H1 (cell line): ENCODE measurements around the gene SLC66A1. TPM values are rescaled to one million over a fixed set of nuclear protein-coding genes. Genes with fewer than 3 reads are reported as not detected.

Source experiments
- CTCF ChIA-PET: fragments of 300-600 bp; sonication (Branson Sonifier 250); formaldehyde crosslinking; loops from one replicate; lab custom pipeline; 2021; ENCODE audit not compliant: partially characterized antibody; lab: Charles Lee
- POLR2A ChIA-PET: fragments of 300-600 bp; sonication (Branson Sonifier 250); formaldehyde crosslinking; loops from one replicate; lab custom pipeline; 2021; ENCODE audit warnings: inconsistent platforms; ENCODE audit not compliant: partially characterized antibody; lab: Charles Lee
- DNase-seq, 2 experiments: peaks; one replicate each; pipeline versions ENCODE4 v3.0.0 to v3.0.0-alpha.2; 2010 to 2022; ENCODE audit warnings: low spot score in 2 of 2, low read depth in 1 of 2, mixed read lengths in 1 of 2
- FAIRE-seq: peaks from 2 replicates; lab custom pipeline; 2011; peaks lifted over from hg19 to GRCh38; lab: Jason Lieb, UNC
- H2AFZ ChIP-seq: 2 replicates; pipeline ENCODE4 v1.8.1; 2012; ENCODE audit warnings: low read length, inconsistent platforms
- H2AK5ac ChIP-seq: 2 replicates; pipeline ENCODE4 v1.6.1; 2013; ENCODE audit warnings: low read depth, low read length
- H2BK120ac ChIP-seq: replicated peaks from 2 replicates; pipeline ENCODE3; 2013; ENCODE audit warnings: low read depth, low read length, inconsistent platforms
- H2BK12ac ChIP-seq: 2 replicates; pipeline ENCODE4 v1.6.1; 2013; ENCODE audit warnings: low read depth, low read length
- H2BK15ac ChIP-seq: 2 replicates; pipeline ENCODE4 v1.6.1; 2013; ENCODE audit warnings: low read length
- H2BK20ac ChIP-seq: 2 replicates; pipeline ENCODE4 v1.6.1; 2013; ENCODE audit warnings: low read length
- H2BK5ac ChIP-seq: 2 replicates; pipeline ENCODE4 v1.6.1; 2013; ENCODE audit warnings: low read depth, low read length
- H3K14ac ChIP-seq: 2 replicates; pipeline ENCODE4 v1.6.1; 2013; ENCODE audit warnings: inconsistent platforms; ENCODE audit not compliant: insufficient read length
- H3K18ac ChIP-seq: 2 replicates; pipeline ENCODE4 v1.6.1; 2013; ENCODE audit warnings: low read length; ENCODE audit errors: extremely low read depth
- H3K23ac ChIP-seq: 2 replicates; pipeline ENCODE4 v1.6.1; 2013; ENCODE audit warnings: inconsistent platforms; ENCODE audit not compliant: insufficient read length
- H3K23me2 ChIP-seq: 2 replicates; pipeline ENCODE4 v1.6.1; 2013; ENCODE audit warnings: low read depth, low read length
- H3K27ac ChIP-seq: 2 replicates; pipeline ENCODE4 v1.6.1; 2011; ENCODE audit warnings: low read depth, low read length, inconsistent platforms
- H3K27me3 ChIP-seq, 4 experiments: replicated peaks in 1 of 4; 1 replicate in 1 of 4; 2 replicates in 3 of 4; pipeline versions ENCODE4 v1.6.1 to v1.8.1; 2011 to 2013; ENCODE audit warnings: low read length in 3 of 4, mild to moderate bottlenecking in 3 of 4, inconsistent platforms in 2 of 4, mixed read lengths in 2 of 4, moderate library complexity in 1 of 4; ENCODE audit not compliant: control insufficient read depth in 3 of 4, insufficient read depth in 3 of 4; ENCODE audit errors: extremely low read depth in 1 of 4
- H3K36me3 ChIP-seq, 4 experiments: 2 replicates each; pipeline versions ENCODE4 v1.6.1 to v1.8.1; 2011 to 2013; ENCODE audit warnings: mild to moderate bottlenecking in 4 of 4, low read length in 3 of 4, moderate library complexity in 2 of 4, control low read depth in 1 of 4, inconsistent platforms in 1 of 4; ENCODE audit not compliant: insufficient read depth in 4 of 4, control insufficient read depth in 2 of 4
- H3K4ac ChIP-seq: replicated peaks from 2 replicates; pipeline ENCODE3; 2013; ENCODE audit warnings: low read length, low read depth, mixed read lengths, inconsistent platforms; ENCODE audit not compliant: insufficient read length
- H3K4me1 ChIP-seq, 4 experiments: replicated peaks in 1 of 4; 1 replicate in 1 of 4; 2 replicates in 3 of 4; pipeline versions ENCODE4 v1.6.1 to v1.8.1; 2011 to 2013; ENCODE audit warnings: low read length in 3 of 4, inconsistent platforms in 2 of 4, mixed read lengths in 1 of 4; ENCODE audit not compliant: insufficient read depth in 4 of 4, control insufficient read depth in 3 of 4
- H3K4me2 ChIP-seq, 2 experiments: 2 replicates each; pipeline versions ENCODE4 v1.6.1 to v1.8.1; 2011 to 2013; ENCODE audit warnings: low read depth in 2 of 2, low read length in 2 of 2, control low read depth in 1 of 2, inconsistent platforms in 1 of 2, mild to moderate bottlenecking in 1 of 2; ENCODE audit not compliant: insufficient read depth in 1 of 2
- H3K4me3 ChIP-seq, 4 experiments: fragments of 200-600, 300-600 bp in 1 of 4; sonication (generic), shearing (Covaris generic), sonication (Bioruptor Twin) in 1 of 4; 2 replicates each; pipeline versions ENCODE4 v1.5.1 to v1.8.1; 2011 to 2016; ENCODE audit warnings: low read length in 4 of 4, low read depth in 3 of 4, control low read depth in 2 of 4, inconsistent platforms in 2 of 4, mild to moderate bottlenecking in 2 of 4, mixed read lengths in 1 of 4, moderate library complexity in 1 of 4; ENCODE audit not compliant: insufficient read depth in 2 of 4; ENCODE audit errors: extremely low read depth in 1 of 4
- H3K56ac ChIP-seq: replicated peaks from 2 replicates; pipeline ENCODE3; 2013; ENCODE audit warnings: low read depth, mild to moderate bottlenecking, mixed read lengths, low read length, inconsistent platforms; ENCODE audit not compliant: insufficient read length
- H3K79me1 ChIP-seq: 2 replicates; pipeline ENCODE4 v1.6.1; 2013; ENCODE audit warnings: low read depth, low read length, control low read depth
- H3K79me2 ChIP-seq, 2 experiments: 2 replicates each; pipeline versions ENCODE4 v1.6.1 to v1.8.1; 2012 to 2013; ENCODE audit warnings: low read length in 2 of 2, mild to moderate bottlenecking in 2 of 2, inconsistent platforms in 1 of 2; ENCODE audit not compliant: insufficient read depth in 2 of 2, control insufficient read depth in 1 of 2
- H3K9ac ChIP-seq, 4 experiments: replicated peaks in 1 of 4; 1 replicate in 1 of 4; 2 replicates in 3 of 4; pipeline versions ENCODE4 v1.6.1 to v1.8.1; 2011 to 2013; ENCODE audit warnings: low read depth in 3 of 4, low read length in 3 of 4, control low read depth in 2 of 4, mild to moderate bottlenecking in 2 of 4, moderate library complexity in 2 of 4, inconsistent platforms in 1 of 4; ENCODE audit errors: extremely low read depth in 1 of 4
- H3K9me3 ChIP-seq, 2 experiments: 2 replicates each; pipeline versions ENCODE4 v1.6.1 to v1.8.1; 2012 to 2013; ENCODE audit warnings: mild to moderate bottlenecking in 2 of 2, moderate library complexity in 2 of 2, control low read depth in 1 of 2, inconsistent platforms in 1 of 2, low read depth in 1 of 2, low read length in 1 of 2, mixed read lengths in 1 of 2; ENCODE audit not compliant: insufficient read depth in 2 of 2
- H4K20me1 ChIP-seq, 2 experiments: replicated peaks in 1 of 2; 2 replicates each; pipeline versions ENCODE3 to v1.8.1; 2011 to 2013; ENCODE audit warnings: inconsistent platforms in 2 of 2, low read length in 2 of 2, mild to moderate bottlenecking in 1 of 2; ENCODE audit not compliant: insufficient read depth in 2 of 2, control insufficient read depth in 1 of 2
- H4K5ac ChIP-seq: 2 replicates; pipeline ENCODE4 v1.6.1; 2013; ENCODE audit warnings: low read length, low read depth, mixed read lengths, inconsistent platforms; ENCODE audit not compliant: insufficient read length
- H4K8ac ChIP-seq: 2 replicates; pipeline ENCODE4 v1.8.0; 2013; ENCODE audit warnings: mild to moderate bottlenecking, moderate library complexity, low read length, inconsistent platforms; ENCODE audit not compliant: insufficient read depth; ENCODE audit errors: extremely low read depth
- H4K91ac ChIP-seq: replicated peaks from 2 replicates; pipeline ENCODE3; 2013; ENCODE audit warnings: low read length, mixed read lengths, inconsistent platforms; ENCODE audit not compliant: insufficient read length
- BACH1 ChIP-seq: IDR thresholded peaks from 2 replicates; pipeline ENCODE4 v1.6.1; 2012; ENCODE audit warnings: low read length, improper control_type of control experiment
- CBX5 ChIP-seq: fragments of 300-800, 300-1000 bp; sonication (generic); IDR thresholded peaks from 2 replicates; pipeline ENCODE4 v1.7.1; 2016; ENCODE audit warnings: antibody characterized with exemption, low read length, low read depth
- EGR1 ChIP-seq: IDR thresholded peaks from 2 replicates; pipeline ENCODE4 v1.6.1; 2011; ENCODE audit warnings: low read depth, low read length, borderline replicate concordance
- JUN ChIP-seq: IDR thresholded peaks from 2 replicates; pipeline ENCODE4 v1.6.1; 2011; ENCODE audit warnings: low read depth, mild to moderate bottlenecking, improper control_type of control experiment, low read length
- KDM4A ChIP-seq: IDR thresholded peaks from one replicate; pipeline ENCODE4 v1.7.1; 2012; ENCODE audit warnings: low read depth, mild to moderate bottlenecking, moderate library complexity, low read length, inconsistent platforms; ENCODE audit not compliant: severe bottlenecking
- POU5F1 ChIP-seq: IDR thresholded peaks from 2 replicates; pipeline ENCODE4 v1.6.1; 2011; ENCODE audit warnings: low read depth, mild to moderate bottlenecking, low read length, moderate library complexity
- RAD21 ChIP-seq, 2 experiments: IDR thresholded peaks in 1 of 2; conservative IDR thresholded peaks in 1 of 2; 2 replicates each; pipeline ENCODE4 v1.6.1; 2011; ENCODE audit warnings: low read depth in 2 of 2, low read length in 2 of 2, improper control_type of control experiment in 1 of 2, inconsistent platforms in 1 of 2, mild to moderate bottlenecking in 1 of 2, moderate library complexity in 1 of 2
- SP2 ChIP-seq: IDR thresholded peaks from 2 replicates; pipeline ENCODE4 v1.6.1; 2012; ENCODE audit warnings: mild to moderate bottlenecking, low read length, inconsistent platforms
- SP4 ChIP-seq: IDR thresholded peaks from 2 replicates; pipeline ENCODE4 v1.6.1; 2012; ENCODE audit warnings: low read length, inconsistent platforms
- TBP ChIP-seq: IDR thresholded peaks from 2 replicates; pipeline ENCODE4 v1.6.1; 2011; ENCODE audit warnings: low read depth, low read length, improper control_type of control experiment
- WGBS, 2 experiments: shearing (Covaris generic) in 1 of 2; methylation state at CpG; one replicate each; pipeline versions ENCODE4 v1.1.6 to v1.1.7; 2013 to 2015; ENCODE audit warnings: low lambda C conversion rate in 2 of 2, mixed read lengths in 2 of 2, inconsistent platforms in 1 of 2, low coverage in 1 of 2, missing lambda C conversion rate in 1 of 2; ENCODE audit not compliant: insufficient replicate concordance in 2 of 2, insufficient coverage in 1 of 2, insufficient read length in 1 of 2; ENCODE audit errors: extremely low coverage in 1 of 2, missing lambda C conversion rate in 1 of 2; 5-methylcytosine and 5-hydroxymethylcytosine counted together
- polyA plus RNA-seq, 7 experiments: library from polyadenylated mRNA; depleted of rRNA in 3 of 7; stranded (reverse) in 5 of 7; unstranded in 2 of 7; fragments of >200 nt in 5 of 7; fragments of 200-250 nt in 2 of 7; gene quantifications; 1 replicate in 5 of 7; 2 replicates in 1 of 7; 4 replicates in 1 of 7; pipeline versions ENCODE4 v1.2.1 to v1.2.3, GENCODE V29; 2011 to 2013; ENCODE audit warnings: missing spikeins in 2 of 7, mixed read lengths in 2 of 7
- total RNA-seq: library from RNA; stranded (reverse); fragmentation: NEBNext Ultra II Directional; extraction: Animal tissue kit (Norgen Biotek cat#: 25700); gene quantifications from 2 replicates; pipeline ENCODE4 v1.2.1, GENCODE V29; 2021

The SLC66A1 gene
- total and polyA plus RNA-seq, 2 of the 8 experiments (the other 6 are each of a cell fraction or from before 2014, with no cell fraction given), result 16.8 to 27.9 TPM

DNA sequence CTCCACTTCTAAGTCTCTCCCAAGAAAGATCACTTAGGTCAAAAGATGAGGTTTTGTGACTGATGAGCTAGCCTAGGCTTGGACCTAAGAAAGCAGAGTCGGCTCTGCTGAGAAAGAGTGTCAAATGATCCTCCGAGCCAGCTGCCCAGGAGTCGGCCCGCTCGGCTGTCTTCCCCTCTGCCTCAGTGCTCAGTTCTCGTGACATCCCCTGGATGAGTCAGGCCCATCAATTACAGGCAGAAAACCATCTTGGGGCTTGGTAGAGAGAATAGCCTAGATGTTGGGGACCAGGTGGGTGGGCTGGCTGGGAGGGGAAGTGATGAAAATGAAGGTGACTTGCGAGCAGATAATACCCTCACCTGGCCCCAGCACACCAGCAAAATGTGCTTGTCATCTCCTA is 60.5 kb downstream of the SLC66A1 start:
- Histone ChIP-seq H3K23me2 (no peaks in the 10 kb centered on the region), H3K9me3 (no peaks in the 10 kb centered on the region), H3K23ac (no peak overlapping the region), H2BK15ac (no peak overlapping the region), H3K14ac (no peak overlapping the region), H3K4me1 (no peaks in the 10 kb centered on the region), H4K8ac (no peak overlapping the region), H3K18ac (no peak overlapping the region), H2BK20ac (no peak overlapping the region), H2AK5ac (no peak overlapping the region), H3K79me1 (peaks cover 15% of the 10 kb centered on the region), H3K4ac (no peak overlapping the region), H2AFZ (no peak overlapping the region), H3K56ac (no peak overlapping the region), H3K27me3 (no peaks in the 10 kb centered on the region), H3K27ac (no peak overlapping the region), H2BK5ac (no peak overlapping the region), H2BK120ac (no peak overlapping the region), H4K20me1 (peaks cover 23 to 26% of the 10 kb centered on the region in 2 experiments), H3K36me3 (peaks cover 2 to 25% (median 7%) of the 10 kb centered on the region in 4 experiments; a peak in 6 of 8 replicates), H4K91ac (no peak overlapping the region), H3K9ac (no peak overlapping the region), H4K5ac (no peak overlapping the region), H2BK12ac (no peak overlapping the region), H3K4me2 (no peak overlapping the region), H3K4me3 (no peak overlapping the region), H3K79me2 (no peaks in the 10 kb centered on the region; a peak in 1 of 4 replicates)
- FAIRE-seq (no peak), DNase-seq (no peak)
- ChIA-PET POLR2A (interaction anchor here (1.2 kb wide), 1 partner anchor 20 kb away, joined by 3 read pairs; no protein-coding TSS in a partner anchor), CTCF (interaction anchor here (0.7 to 9.2 kb wide), 12 partner anchors 10 to 296 kb away, joined by 3 to 68 read pairs (median 4); no protein-coding TSS in a partner anchor)
- TF ChIP-seq EGR1, result no peak
- no peak for TF ChIP-seq SP4
- TF ChIP-seq BACH1, result no peak
- TF ChIP-seq KDM4A, result no peak
- TF ChIP-seq POU5F1, result no peak
- TF ChIP-seq JUN, result no peak
- TF ChIP-seq TBP, result no peak
- no peak for TF ChIP-seq SP2
- TF ChIP-seq CBX5, result no peak
- no peak for TF ChIP-seq RAD21 (IDR thresholded peaks at IDR 0.05 in 1 of 2, conservative IDR thresholded peaks at IDR 0.05 in 1 of 2; ENCODE audit: low read depth in 2 of 2, low read length in 2 of 2)
- WGBS, 2 experiments, result 89% methylated on average over 7 of the region's 7 CpGs; no CpG with 5 or more reads in 1 of the 2 experiments
